Sciatic nerve (tissue), 2 donors: Measurements from ENCODE around the gene RBM23. TPM values are rescaled to one million over a fixed set of nuclear protein-coding genes. Genes with fewer than 3 reads are reported as not detected.
"Not testable (repeated sequence)": the region's sequence is repeated elsewhere in the genome, so short reads cannot be mapped to it uniquely, and the experiment has no call there.

ENCODE experiments used
- ATAC-seq: fragments of 200-7000 bp; cut with Tn5 transposase; one replicate; pipeline ENCODE4 v1.9.1; 2020; ENCODE audit warnings: mild to moderate bottlenecking, moderate library complexity
- DNase-seq: peaks from one replicate; pipeline ENCODE4 v3.0.0-alpha.2; 2020; ENCODE audit warnings: low spot score
- intact Hi-C: fragments of 100-400 bp; cut with DNase I; formaldehyde crosslinking; loops from one replicate; pipeline ENCODE4 v1.14.2; 2022
- total RNA-seq: library from RNA; stranded (reverse); fragmentation: NEBNext Ultra II Directional; extraction: Animal tissue kit (Norgen Biotek cat#: 25700); gene quantifications from one replicate; pipeline ENCODE4 v1.2.1, GENCODE V29; 2021
- donor health status: DM: no; HTN: no; CAD: no.
- donor health status: DM: no; HTN: no; CAD: no.

The RBM23 gene
- total RNA-seq, 1 donor from 2014 or later: 87.3 TPM

DNA sequence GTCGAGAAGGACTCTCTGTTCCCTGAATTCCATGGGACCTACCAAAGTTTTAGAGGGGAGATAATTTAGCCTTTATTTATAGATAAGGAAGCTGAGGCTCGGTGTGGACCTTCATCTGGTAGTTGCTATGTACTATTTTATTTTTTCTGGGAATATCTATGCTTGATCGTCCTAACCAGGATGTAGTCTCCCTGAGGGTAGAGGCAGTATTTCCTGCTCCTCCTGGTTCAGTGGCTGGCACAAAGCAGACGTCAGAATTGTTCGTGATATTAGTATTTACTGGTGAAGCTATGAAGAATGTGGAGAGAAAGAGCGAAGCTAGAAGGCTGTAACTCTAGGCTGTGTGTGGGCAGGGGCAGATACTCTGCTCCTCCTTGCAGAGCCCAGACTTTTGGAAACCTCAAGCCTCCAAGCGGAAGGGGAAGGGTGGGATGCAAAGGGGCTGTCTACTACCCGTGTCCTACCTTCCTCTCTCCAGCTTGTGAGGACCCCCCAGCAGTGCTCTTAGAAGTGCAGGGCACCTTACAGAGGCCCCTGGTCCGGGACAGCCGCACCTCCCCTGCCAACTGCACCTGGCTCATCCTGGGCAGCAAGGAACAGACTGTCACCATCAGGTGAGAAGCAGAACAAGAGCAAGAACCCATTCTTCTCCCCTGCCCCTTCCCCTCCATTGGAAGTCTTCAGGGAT lies 46.0 kb downstream of the RBM23 start:
- no peak for DNase-seq
- intact Hi-C loops: no loop called here
- ATAC-seq: no peak

DNA sequence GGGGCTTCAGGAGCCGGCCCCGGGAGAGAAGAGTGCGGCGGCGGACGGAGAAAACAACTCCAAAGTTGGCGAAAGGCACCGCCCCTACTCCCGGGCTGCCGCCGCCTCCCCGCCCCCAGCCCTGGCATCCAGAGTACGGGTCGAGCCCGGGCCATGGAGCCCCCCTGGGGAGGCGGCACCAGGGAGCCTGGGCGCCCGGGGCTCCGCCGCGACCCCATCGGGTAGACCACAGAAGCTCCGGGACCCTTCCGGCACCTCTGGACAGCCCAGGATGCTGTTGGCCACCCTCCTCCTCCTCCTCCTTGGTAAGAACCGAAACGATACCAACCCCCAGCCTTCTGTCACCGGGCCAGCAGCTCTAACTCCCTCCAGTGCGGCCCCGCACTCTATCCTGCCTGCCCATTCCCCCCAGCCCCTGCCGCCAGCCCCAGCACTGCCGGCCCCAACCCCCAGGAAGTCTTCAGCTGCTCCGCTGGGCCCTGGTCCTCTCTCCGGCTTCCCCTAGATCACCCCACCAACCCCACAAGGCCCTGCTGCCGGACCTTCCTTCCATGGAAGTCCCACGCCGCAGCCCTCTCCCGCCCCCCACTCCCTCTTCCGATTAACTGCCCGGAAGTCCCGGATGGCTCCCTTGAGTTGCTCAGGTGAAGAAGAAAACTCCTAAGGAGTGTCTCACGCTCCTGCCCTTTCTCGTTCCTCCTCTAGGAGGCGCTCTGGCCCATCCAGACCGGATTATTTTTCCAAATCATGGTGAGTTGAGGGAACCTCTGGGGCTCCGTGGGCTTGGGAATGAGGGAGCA lies 46.7 kb downstream of the RBM23 start:
- intact Hi-C loops: no loop called here
- ATAC-seq (peak; percentile 70), DNase-seq (peak; percentile 92)

DNA sequence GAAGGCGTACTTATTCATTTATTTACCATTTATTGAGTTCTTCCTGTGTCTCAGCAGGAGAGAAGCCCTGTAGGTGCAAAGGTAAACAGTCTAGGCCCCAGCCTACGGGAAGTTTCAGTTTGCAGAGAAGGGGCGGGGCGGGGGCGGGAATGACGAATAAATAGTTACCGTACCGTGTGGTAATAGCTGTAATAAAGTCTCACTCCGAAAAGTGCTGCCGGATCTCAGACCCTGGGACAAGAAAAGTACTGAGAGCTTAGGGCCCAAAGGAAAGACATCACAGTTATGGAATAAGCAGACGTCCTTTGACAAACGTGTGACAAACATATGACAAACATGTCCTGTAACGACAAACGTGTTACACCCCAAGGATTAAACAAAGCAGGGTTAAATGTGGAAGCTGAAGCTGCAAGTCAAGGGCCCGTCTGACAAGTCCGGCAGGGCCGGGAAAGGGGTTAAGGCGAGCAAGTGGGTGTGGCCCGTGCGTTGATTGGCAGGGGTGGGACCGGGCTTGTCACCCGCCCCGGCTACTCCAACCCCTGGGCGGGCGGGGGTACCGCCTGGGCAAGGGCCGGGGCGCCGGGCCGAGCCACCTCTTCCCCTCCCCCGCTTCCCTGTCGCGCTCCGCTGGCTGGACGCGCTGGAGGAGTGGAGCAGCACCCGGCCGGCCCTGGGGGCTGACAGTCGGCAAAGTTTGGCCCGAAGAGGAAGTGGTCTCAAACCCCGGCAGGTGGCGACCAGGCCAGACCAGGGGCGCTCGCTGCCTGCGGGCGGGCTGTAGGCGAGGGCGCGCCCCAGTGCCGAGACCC lies 47.5 kb downstream of the RBM23 start, which contains the start of gene LRP10:
Gene LRP10 (plus strand): TSS at position 517 of the 809 bp plus-strand sequence. CDS start 564 bp downstream, outside the sequence.
- intact Hi-C loops: no loop called here
- ATAC-seq (peak; percentile 97), DNase-seq (peak; percentile 95)

DNA sequence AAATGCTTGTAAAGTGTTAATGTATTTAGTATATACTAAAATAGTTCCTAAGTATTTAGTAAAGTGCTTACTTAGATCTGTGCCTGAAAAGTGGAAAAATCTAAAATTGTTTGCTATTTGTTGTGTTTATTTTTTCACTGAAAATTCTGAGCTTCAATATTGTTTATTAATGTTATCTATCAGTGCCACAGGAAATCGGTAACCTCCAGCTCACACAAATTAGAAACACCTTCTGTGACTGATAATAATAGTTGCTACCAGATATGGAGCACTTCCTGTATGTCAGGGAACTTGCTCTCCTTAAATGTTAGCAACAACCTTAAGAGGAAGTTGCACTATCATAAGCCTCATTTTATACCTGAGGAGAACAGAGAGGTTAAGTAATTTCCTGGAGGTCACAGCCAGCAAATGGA lies 48.1 kb downstream of the RBM23 start:
- DNase-seq (no peak), ATAC-seq (peak; percentile 5)
- intact Hi-C loops: no loop called here

DNA sequence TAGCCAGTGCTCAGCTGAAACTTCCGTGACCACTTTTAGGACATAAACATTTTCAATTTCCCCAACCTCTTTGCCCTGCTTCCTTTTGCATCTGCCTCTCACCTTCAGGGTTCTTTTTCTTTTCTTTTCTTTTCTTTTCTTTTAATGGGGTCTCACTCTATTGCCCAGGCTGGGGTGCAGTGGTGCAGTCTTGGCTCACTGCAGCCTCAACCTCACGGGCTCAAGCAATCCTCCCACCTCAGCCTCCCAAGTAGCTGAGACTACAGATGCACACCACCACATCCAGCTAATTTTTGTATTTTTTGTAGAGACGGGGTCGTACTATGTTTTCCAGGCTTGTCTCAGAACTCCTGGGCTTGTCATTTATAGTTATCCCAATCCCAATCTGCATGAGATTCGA lies 52.1 kb downstream of the RBM23 start:
- intact Hi-C loops: no loop called here
- ATAC-seq (no peak), DNase-seq (no peak)

DNA sequence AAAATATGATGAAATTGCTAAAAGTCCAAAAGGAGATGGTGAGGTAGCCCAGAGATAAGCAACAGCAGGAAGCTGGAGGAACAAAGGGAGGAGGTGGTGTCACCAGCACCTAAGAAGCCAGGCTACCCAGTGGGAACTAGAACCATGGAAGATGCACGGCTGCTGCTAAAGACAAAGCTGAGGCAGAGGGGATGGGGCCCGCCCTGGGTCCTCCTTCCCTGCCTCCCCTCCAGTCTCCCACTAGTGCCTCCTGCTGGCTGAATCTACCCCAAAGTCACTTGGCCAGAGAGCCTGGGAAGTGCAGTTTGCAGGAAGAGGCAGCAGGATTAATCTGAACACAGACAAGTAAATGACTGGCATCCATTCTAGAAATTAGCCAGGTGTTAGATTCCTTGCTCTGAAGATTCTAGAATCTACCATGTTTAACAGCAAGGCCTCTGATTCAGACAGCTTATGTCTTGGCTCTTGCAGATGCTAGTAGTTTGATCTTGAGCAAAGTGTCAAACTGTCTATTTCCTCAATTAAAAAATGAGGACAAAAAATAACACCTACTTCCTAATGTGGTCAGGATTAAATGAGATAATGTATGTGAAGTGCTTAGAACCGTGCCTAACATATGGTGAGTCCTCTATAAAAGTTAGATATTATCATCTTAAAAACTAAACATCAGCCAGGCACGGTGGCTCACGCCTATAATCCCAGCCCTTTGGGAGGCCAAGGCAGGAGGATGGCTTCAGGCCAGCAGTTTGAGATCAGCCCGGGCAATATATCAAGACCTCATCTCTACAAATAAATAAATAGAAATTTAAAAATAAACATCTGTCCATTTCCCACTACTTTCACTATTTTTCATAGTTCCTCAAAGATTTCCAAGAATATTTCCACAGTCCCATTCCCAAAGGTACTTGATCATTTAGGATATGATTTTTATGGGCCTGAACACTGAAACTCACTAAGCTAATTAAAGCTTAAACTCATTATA lies 53.2 kb downstream of the RBM23 start:
- intact Hi-C loops: no loop called here
- ATAC-seq (no peak), DNase-seq (no peak)

DNA sequence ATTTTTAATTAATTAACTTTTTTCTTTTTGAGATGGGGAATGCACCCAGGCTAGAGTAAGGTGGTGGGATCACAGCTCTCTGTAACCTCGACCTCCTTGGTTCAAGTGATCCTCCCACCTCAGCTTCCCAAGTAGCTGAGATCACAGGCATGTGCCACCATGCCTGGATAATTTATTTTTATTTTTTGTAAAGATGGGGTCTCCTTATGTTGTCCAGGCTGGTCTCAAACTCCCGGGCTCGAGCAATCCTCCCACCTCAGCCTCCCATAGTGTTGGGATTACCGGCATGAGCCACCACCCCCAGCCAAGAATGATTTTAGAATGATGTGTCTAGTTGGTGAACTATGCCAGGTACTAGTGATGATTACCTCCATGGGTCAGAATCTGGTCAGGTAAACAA lies 54.0 kb downstream of the RBM23 start:
- intact Hi-C loops: no loop called here
- DNase-seq: no peak
- no peak for ATAC-seq

DNA sequence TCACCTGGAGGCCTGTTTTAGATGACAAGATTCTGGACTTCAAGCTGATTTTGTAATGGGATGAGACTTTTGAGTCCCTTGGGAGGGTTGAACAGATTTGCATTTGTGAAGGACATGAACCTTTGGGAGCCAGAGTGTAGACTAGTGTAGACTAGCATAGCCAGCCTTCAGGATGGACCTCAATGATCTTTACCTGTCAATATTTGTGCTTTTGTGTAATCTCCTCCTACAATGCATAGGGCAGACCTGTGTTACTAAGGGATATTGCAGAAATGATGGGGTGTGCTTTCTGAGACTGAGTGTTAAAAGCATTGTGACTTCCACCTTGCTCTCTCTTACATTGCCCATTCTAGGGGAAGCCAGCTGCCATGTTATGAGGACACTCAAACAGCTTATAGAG lies 57.3 kb downstream of the RBM23 start:
- intact Hi-C loops: no loop called here
- ATAC-seq (no peak), DNase-seq (no peak)

DNA sequence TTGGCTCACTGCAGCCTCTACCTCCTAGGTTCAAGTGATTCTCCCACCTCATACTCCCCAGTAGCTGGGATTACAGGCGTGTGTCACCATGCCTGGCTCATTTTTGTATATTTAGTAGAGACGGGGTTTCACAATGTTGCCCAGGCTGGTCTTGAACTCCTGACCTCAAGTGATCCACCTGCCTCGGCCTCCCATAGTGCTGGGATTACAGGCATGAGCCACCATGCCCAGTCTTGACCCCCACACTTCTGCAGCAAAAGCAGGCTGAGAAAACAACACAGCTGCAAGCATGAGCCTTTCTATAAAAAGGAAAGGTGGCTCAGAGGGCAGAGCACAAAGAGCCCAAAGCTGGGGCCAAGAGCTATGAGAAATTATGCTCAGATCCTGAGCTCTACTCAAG lies 58.6 kb downstream of the RBM23 start:
- intact Hi-C loops, ATAC-seq, DNase-seq: not testable (repeated sequence)

DNA sequence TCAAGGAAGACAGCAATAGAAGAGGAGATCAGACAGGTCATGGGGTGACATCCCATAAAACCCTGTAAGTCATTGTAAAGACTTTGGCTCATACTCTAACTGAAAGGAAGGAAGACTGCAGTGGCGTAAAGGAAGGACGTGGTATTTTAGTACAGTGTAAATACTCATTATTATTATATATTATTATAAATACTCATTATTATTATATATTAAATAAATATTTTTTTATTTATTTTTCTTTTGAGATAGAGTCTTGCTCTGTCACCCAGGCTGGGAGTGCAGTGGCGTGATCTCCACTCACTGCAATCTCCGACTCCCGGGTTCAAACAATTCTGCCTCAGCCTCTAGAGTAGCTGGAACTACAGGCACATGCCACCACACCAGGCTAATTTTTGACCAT lies 62.5 kb downstream of the RBM23 start:
- ATAC-seq (no peak), DNase-seq (no peak)
- intact Hi-C loops: loop anchor here (5.0 kb wide), 1 partner anchor 34 kb away; no protein-coding TSS in a partner anchor

DNA sequence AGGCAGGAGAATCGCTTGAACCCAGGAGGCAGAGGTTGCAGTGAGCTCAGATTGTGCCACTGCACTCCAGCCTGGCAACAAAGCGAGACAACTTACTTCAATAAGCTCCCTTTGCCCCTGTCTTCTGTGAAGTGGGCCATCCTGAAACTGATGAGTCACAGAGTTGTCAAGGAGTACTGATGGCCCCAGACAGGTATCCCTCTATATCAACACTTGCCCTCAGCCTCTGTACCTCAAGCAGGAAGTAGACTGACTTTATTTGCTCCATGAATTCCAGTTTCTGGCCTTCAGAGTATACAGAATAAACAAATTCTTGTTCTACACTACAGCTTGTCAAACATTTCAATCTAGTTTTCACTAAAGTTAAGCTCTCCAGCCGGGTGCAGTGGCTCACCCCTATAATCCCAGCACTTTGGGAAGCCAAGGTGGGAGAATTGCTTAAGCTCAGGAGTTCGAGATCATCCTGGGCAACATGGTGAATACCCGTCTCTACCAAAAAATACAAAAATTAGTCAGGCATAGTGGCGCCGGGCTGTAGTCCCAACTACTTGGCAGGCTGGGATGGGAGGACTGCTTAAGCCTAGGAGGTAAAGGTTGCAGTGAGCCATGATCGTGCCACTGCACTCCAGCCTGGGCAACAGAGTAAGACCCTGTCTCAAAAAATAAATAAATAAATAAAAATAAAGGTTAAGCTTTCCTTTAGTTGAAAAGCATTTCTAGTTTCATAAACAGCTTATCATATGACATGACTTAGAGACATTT lies 63.8 kb downstream of the RBM23 start:
- intact Hi-C loops: loop anchor here (5.0 kb wide), 1 partner anchor 33 kb away; no protein-coding TSS in a partner anchor
- ATAC-seq (no peak), DNase-seq (no peak)

DNA sequence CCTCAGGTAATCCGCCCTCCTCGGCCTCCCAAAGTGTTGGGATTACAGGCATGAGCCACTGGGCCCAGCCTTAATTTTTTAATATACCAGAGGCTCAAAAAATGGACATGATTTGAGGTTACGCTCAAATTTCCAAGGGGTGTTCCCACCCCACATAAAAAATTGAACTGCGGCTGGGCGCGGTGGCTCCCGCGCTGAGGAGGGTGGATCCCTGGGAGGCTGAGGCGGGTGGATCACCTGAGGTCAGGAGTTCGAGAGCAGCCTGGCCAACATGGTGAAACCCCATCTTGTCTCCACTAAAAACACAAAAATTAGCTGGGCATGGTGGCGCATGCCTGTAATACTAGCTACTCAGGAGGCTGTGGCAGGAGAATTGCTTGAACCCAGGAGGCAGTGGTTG lies 64.7 kb downstream of the RBM23 start:
- intact Hi-C loops, ATAC-seq, DNase-seq: not testable (repeated sequence)

DNA sequence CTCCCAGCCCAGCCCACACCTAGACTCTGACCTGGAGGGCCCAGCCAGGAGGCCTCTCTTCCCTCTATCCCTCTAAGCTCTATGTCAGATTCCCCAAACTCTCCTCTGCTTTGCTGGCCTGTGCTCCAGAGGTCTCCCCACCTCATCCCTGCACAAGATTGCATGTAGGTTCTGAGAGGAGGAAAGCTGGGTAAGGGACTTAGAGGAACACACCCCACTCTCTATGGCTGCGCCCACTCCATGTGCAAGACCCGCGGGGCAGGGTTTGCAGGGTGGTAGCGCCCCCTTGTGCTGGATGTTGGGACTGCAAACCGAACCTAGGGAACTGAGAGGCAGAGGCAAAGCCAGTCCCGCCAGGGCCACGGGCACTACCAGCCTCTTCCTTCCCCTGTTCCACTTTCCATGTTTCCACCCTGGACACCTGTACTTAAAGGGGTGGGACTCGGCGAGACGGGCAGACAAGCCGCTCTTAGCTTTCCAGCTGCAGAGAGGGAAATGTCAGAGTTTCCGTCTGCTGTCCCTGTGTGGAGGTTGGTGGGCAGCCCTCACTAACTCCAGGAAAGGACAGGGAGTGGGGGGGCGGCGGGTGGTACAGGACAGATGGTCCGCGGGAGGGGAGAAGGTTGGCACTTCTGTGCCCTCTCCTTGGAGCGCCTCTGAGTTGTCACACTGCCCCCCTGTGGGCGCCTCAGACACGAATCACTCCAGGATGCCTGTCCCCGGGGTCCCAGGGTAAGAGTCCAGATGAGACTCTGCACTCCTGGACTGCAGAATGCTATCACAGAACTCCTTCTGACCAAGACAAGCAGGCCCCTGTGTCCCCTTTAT lies 65.8 kb downstream of the RBM23 start:
- DNase-seq: peak; percentile 97
- intact Hi-C loops: loop anchor here (1.0 kb wide), 1 partner anchor 18 kb away; no protein-coding TSS in a partner anchor
- ATAC-seq: peak; percentile 40

DNA sequence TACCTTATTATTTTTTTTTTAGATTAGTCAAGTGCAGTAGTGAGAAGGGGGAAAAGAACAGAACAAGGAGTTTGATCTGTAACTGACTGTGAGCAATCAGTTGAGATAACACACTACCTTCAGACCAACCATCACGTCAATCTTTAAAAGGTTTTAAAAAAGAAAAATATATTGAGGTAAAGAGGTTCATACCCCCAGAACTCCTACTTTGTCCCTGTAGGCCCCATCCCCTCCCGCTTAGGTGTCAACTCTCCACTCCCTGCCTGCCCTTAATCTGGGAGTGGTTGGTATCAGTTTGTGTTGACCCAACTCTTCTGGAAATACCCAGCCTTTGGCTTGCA lies 66.4 kb downstream of the RBM23 start:
- no peak for DNase-seq
- ATAC-seq: no peak
- intact Hi-C loops: no loop called here

DNA sequence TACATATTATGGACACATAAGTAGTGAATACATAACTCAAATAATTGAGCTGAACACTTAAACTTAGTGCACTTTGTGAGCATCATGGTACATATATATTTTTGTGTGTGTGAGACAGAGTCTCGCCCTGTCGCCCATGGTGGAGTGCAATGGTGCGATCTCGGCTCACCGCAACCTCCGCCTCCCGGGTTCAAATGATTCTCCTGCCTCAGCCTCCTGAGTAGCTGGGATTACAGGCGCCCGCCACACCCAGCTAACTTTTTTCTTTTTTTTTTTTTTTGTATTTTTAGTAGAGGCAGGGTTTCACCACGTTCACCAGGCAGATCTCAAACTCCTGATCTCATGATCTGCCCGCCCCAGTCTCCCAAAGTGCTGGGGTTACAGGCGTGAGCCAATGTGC lies 66.8 kb downstream of the RBM23 start:
- ATAC-seq, intact Hi-C loops: not testable (repeated sequence)
- peak; percentile 22 for DNase-seq

DNA sequence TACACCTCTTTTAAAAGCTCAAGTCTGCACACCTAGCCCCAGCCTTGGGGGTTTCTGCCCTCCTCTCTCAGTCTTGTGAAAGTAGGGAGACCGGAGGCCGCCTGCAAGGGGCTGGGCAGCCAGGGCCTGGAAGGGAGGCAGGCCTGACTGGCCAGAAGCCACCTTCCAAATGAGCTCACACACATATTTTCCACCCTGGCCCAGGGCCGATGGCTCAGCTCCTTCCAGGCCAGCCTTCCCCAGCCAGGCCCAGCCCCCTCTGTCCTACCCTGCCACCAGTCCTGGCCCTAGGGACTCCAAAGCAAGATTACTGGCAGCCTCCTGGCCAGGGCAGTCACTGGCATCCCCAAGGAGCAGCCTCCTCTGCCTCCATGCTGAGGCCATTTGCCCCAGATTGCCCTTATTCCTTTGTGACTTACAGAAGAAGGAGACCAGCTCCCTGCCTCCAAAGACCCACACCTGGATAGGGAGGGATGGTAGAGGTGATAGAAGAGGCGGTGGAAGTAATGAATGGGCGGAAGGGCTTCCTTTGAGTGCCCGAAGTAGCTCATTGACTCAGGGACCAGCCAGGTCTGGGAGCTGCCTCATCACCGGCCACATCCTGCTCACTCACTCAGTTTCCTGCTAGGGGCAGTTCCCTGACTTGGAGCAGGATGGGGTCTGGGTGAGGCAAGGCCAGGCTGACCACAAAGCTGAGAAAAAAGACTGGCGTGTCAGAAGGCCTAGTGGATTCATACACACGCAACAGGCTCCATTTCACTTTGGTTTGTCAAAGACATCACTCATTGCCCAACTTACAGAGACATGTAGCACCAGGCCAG lies 67.8 kb downstream of the RBM23 start:
- ATAC-seq (peak; percentile 70), DNase-seq (peak; percentile 93)
- intact Hi-C loops: no loop called here
